Measurements from ENCODE around the gene KRTAP5-9. TPM values are rescaled to one million over a fixed set of nuclear protein-coding genes. Genes with fewer than 3 reads are reported as not detected.
"Not testable (repeated sequence)": the region's sequence is repeated elsewhere in the genome, so short reads cannot be mapped to it uniquely, and the experiment has no call there.

The KRTAP5-9 gene
- total RNA-seq, 3 donors from 2014 or later (not counting 1 experiment from before 2014, with no cell fraction given), result 0.31 TPM; not detected in 2

GRCh38 chr11:71575723-71576424 lies 27.7 kb downstream of the KRTAP5-9 start:
- WGBS (ENCODE audit: insufficient coverage), result 80% methylated on average over 4 of the region's 4 CpGs
- Mint-ChIP-seq H3K27me3 (ENCODE audit: low read depth in 2 of 2) (peaks cover under 1 to 14% of the 10 kb centered on the region in 2 donors), H3K27ac (no peak overlapping the region), H3K9me3 (no peaks in the 10 kb centered on the region), H3K36me3 (no peaks in the 10 kb centered on the region), H3K4me1 (peaks cover 0 to 2% of the 10 kb centered on the region in 2 donors), H3K4me3 (no peak overlapping the region)
- no peak overlapping the region for H3K4me3 ChIP-seq (ENCODE audit: low read length)
- TF ChIP-seq CTCF (IDR thresholded peaks at IDR 0.05), result no peak
- no peaks in the 10 kb centered on the region for H3K4me1 ChIP-seq (ENCODE audit: control insufficient read depth, insufficient read depth, low read length)
- no peak overlapping the region for H3K27ac ChIP-seq (ENCODE audit: low read length)
- no peaks in the 10 kb centered on the region for H3K9me3 ChIP-seq (ENCODE audit: control insufficient read depth, insufficient read depth, low read length)
- no peaks in the 10 kb centered on the region for H3K27me3 ChIP-seq (ENCODE audit: control insufficient read depth, insufficient read depth, low read length)
- intact Hi-C loops (cut with micrococcal nuclease), result no loop called here
- H3K36me3 ChIP-seq (ENCODE audit: control insufficient read depth, insufficient read depth, low read length), result no peaks in the 10 kb centered on the region
- ATAC-seq (no peak), DNase-seq (no peak)

GRCh38 chr11:71576688-71577465 lies 28.7 kb downstream of the KRTAP5-9 start:
- H3K4me3 ChIP-seq (ENCODE audit: low read length); H3K4me1 ChIP-seq (ENCODE audit: control insufficient read depth, insufficient read depth, low read length); DNase-seq; H3K4me3 Mint-ChIP-seq; H3K36me3 ChIP-seq (ENCODE audit: control insufficient read depth, insufficient read depth, low read length); H3K27ac ChIP-seq (ENCODE audit: low read length); H3K27ac Mint-ChIP-seq; intact Hi-C loops (cut with micrococcal nuclease); H3K9me3 ChIP-seq (ENCODE audit: control insufficient read depth, insufficient read depth, low read length); H3K36me3 Mint-ChIP-seq; H3K9me3 Mint-ChIP-seq; H3K27me3 ChIP-seq (ENCODE audit: control insufficient read depth, insufficient read depth, low read length); H3K4me1 Mint-ChIP-seq: not testable (repeated sequence)
- peaks cover 10 to 21% of the 10 kb centered on the region in 2 donors for H3K27me3 Mint-ChIP-seq (ENCODE audit: low read depth in 2 of 2)
- WGBS (ENCODE audit: insufficient coverage), result 92% methylated on average over 32 of the region's 41 CpGs
- ATAC-seq, result peak in 1 of 3 donors; percentile 8

GRCh38 chr11:71577469-71578004 lies 29.3 kb downstream of the KRTAP5-9 start:
- WGBS (ENCODE audit: insufficient coverage), result 92% methylated on average over 7 of the region's 7 CpGs
- no peak overlapping the region for H3K27ac Mint-ChIP-seq
- H3K27me3 Mint-ChIP-seq (ENCODE audit: low read depth in 2 of 2), result peaks cover 14 to 23% of the 10 kb centered on the region in 2 donors
- Histone ChIP-seq H3K27me3 (ENCODE audit: control insufficient read depth, insufficient read depth, low read length) (no peaks in the 10 kb centered on the region), H3K4me1 (ENCODE audit: control insufficient read depth, insufficient read depth, low read length) (no peaks in the 10 kb centered on the region), H3K27ac (ENCODE audit: low read length) (no peak overlapping the region), H3K9me3 (ENCODE audit: control insufficient read depth, insufficient read depth, low read length) (no peaks in the 10 kb centered on the region), H3K36me3 (ENCODE audit: control insufficient read depth, insufficient read depth, low read length) (no peaks in the 10 kb centered on the region), H3K4me3 (ENCODE audit: low read length) (no peak overlapping the region)
- no peaks in the 10 kb centered on the region for H3K36me3 Mint-ChIP-seq
- no peak overlapping the region for H3K4me3 Mint-ChIP-seq
- no peak for DNase-seq
- TF ChIP-seq CTCF (IDR thresholded peaks at IDR 0.05), result no peak
- H3K4me1 Mint-ChIP-seq, result peaks cover 0 to 5% of the 10 kb centered on the region in 2 donors
- peak in 1 of 3 donors; percentile 7 for ATAC-seq
- intact Hi-C loops (cut with micrococcal nuclease), result no loop called here
- no peaks in the 10 kb centered on the region for H3K9me3 Mint-ChIP-seq

GRCh38 chr11:71579513-71579912 lies 31.3 kb downstream of the KRTAP5-9 start:
- H3K4me1 ChIP-seq (ENCODE audit: control insufficient read depth, insufficient read depth, low read length); DNase-seq; H3K4me3 ChIP-seq (ENCODE audit: low read length); H3K4me1 Mint-ChIP-seq; H3K27me3 ChIP-seq (ENCODE audit: control insufficient read depth, insufficient read depth, low read length); H3K36me3 ChIP-seq (ENCODE audit: control insufficient read depth, insufficient read depth, low read length); H3K4me3 Mint-ChIP-seq; H3K36me3 Mint-ChIP-seq; intact Hi-C loops (cut with micrococcal nuclease); H3K27ac ChIP-seq (ENCODE audit: low read length); H3K9me3 ChIP-seq (ENCODE audit: control insufficient read depth, insufficient read depth, low read length); H3K27ac Mint-ChIP-seq; ATAC-seq; H3K9me3 Mint-ChIP-seq: not testable (repeated sequence)
- H3K27me3 Mint-ChIP-seq (ENCODE audit: low read depth in 2 of 2), result peaks cover 14 to 24% of the 10 kb centered on the region in 2 donors
- 71% methylated on average over 7 of the region's 7 CpGs for WGBS (ENCODE audit: insufficient coverage)
